GM13977 (cell line): ENCODE measurements around the gene SKA2.
A peak's percentile ranks its signal among the peaks of the same experiment; 100 is the strongest.

ENCODE experiments used
- DNase-seq: peaks from one replicate; pipeline ENCODE4 v3.0.0; 2012; ENCODE audit warnings: low spot score
- CTCF ChIP-seq: IDR thresholded peaks from 2 replicates; pipeline ENCODE4 v1.5.1; 2012; ENCODE audit warnings: mild to moderate bottlenecking, control low read depth; ENCODE audit not compliant: insufficient read depth; ENCODE audit errors: extremely low read depth, missing control alignments
- in situ Hi-C: fragments of 300-500 bp; cut with MboI; formaldehyde crosslinking; loops from one replicate; pipeline ENCODE4 v1.12.0; 2022; ENCODE audit warnings: low sequenced_read_pairs, low pct_unique_long_range_greater_than_20kb, mixed read lengths, inconsistent platforms; ENCODE audit not compliant: unreplicated experiment

SKA2 gene

GRCh38 chr17:59107306-59107670 lies 47.7 kb downstream of the SKA2 start:
- in situ Hi-C loops: no loop called here
- no peak for TF ChIP-seq CTCF
- no peak for DNase-seq

DNA sequence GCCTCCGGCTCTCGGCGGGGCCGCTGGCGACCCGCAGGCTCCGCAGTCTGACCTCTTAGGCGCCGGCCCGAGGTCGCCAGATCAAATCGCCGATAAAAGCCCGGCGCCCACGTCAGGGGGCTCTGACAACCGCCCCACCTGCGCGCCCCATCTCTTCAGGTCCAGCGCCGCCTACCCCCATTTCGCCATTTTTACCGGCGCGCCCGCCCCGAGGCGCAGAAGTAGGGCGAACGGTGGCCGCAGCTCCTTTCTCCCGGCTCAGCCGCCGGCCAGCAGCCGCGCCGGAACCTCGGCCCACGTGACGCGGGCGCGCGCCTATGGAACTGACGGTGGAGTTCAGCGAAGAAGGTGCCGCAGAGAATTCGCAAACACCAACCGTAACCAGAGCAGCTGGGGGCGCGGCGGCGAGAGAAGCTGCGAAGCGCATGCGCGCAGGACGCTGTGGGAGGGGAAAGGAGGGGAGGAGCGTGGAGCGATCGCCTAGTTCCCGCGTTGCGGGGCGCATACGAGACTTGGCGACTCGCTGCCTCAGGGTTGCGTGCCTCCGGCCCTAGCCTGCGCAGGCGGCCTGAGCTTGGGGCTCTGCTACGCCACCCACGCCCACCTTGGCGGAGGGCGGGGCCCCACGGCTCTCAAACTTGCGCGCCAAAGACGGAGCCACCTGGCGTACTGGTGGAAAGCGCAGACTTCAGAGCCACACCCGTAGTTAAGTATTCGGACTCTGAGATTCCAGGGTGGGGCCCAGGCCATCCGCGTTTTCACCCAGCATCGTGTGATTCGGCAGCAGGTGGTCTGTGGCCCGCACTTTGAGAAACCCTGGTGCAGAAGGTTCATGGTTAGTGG lies 48.3 kb downstream of the SKA2 start, which contains the start of gene TRIM37:
Gene TRIM37, minus strand, starts transcription at position 418 of the 843 bp plus-strand sequence. CDS start 419 bp downstream, outside the sequence.
- in situ Hi-C loops: no loop called here
- DNase-seq: peak; percentile 98
- peak; percentile 20 for TF ChIP-seq CTCF

- no peak for DNase-seq
- TF ChIP-seq CTCF: no peak
- in situ Hi-C loops: no loop called here
Observed at GRCh38 chr17:59105852-59106462, 49.0 kb downstream of the SKA2 start.

GRCh38 chr17:59101178-59101577 lies 53.8 kb downstream of the SKA2 start:
- no peak for DNase-seq
- TF ChIP-seq CTCF: no peak
- in situ Hi-C loops: no loop called here

DNA sequence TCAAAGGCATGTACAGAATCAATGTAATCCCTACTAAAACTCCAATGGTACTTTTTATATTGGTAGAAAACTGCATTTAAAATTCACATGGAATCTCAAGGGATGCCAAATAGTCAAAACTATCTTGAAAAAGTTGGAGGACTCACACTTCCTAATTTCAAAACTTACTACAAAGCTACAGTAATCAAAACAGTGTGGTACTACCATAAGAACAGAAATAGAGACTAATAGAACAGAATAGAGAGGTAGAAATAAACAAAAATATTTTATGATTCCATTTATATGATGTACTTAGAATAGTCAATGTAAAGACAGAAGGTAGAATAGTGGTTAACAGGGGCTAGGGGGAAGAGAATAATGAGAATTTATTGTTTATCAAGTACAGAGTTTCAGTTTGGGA lies 57.1 kb downstream of the SKA2 start:
- in situ Hi-C loops: no loop called here
- DNase-seq: no peak
- no peak for TF ChIP-seq CTCF

DNA sequence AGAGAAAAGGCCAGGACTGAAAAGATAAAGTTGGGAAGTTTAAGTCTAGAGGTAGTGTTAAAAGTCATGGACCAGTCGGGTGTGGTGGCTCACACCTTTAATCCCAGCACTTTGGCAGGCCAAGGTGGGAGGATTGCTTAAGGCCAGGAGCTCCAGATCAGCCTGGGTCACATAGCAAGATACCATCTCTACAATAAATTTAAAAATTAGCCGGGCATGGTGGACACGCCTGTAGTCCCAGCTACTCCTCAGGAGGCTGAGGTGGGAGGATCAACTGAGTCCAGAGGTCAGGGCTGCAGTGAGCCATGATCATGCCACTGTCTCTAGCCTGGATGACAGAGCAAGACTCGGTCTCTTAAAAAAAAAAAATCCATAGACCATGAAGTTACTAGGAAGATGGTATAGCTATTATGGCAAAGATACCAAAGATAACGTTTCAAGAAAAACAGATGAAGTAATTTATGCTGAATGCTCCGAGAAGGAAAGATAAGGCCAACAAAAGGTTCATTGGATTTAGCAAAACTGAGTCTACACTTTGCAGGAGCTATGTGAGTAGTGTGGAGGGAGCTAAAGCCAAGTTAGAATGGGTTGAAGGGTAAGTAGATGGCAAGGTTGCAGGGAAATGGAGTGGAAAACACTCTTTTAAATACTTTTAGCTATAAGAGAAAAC lies 60.0 kb downstream of the SKA2 start:
- DNase-seq: no peak
- in situ Hi-C loops: no loop called here

More for the DNA sequence above, 60.0 kb downstream of the SKA2 start:
- no peak for TF ChIP-seq CTCF
